SJSA1 (cell line): ENCODE results near the gene AKAP8L. TPM values are rescaled to one million over a fixed set of nuclear protein-coding genes. Genes with fewer than 3 reads are reported as not detected.

Experiments
- DNase-seq, 2 experiments: peaks; one replicate each; pipeline ENCODE4 v3.0.0-alpha.2; 2015 to 2020; ENCODE audit warnings: low spot score in 2 of 2, low read depth in 1 of 2
- H3K27ac ChIP-seq: fragments of 250-450 bp; sonication (Bioruptor Pico); 2 replicates; pipeline ENCODE4 v1.5.1; 2020; ENCODE audit warnings: mild to moderate bottlenecking, moderate library complexity
- H3K27me3 ChIP-seq: fragments of 250-450 bp; sonication (Bioruptor Pico); replicated peaks from 2 replicates; pipeline ENCODE4 v1.5.1; 2020; ENCODE audit warnings: mild to moderate bottlenecking, moderate library complexity
- H3K36me3 ChIP-seq: fragments of 250-450 bp; sonication (Bioruptor Pico); 2 replicates; pipeline ENCODE4 v1.5.1; 2020; ENCODE audit warnings: mild to moderate bottlenecking
- H3K4me1 ChIP-seq: fragments of 250-450 bp; sonication (Bioruptor Pico); replicated peaks from 2 replicates; pipeline ENCODE4 v1.6.1; 2021; ENCODE audit warnings: mild to moderate bottlenecking
- H3K4me3 ChIP-seq: fragments of 250-450 bp; sonication (Bioruptor Pico); 2 replicates; pipeline ENCODE4 v1.5.1; 2020; ENCODE audit warnings: mild to moderate bottlenecking
- H3K9me3 ChIP-seq: fragments of 250-450 bp; sonication (Bioruptor Pico); replicated peaks from 2 replicates; pipeline ENCODE4 v1.5.1; 2020; ENCODE audit warnings: mild to moderate bottlenecking
- total RNA-seq: library from RNA; depleted of rRNA; stranded (reverse); fragments of >200 nt; shearing (Covaris generic); gene quantifications from 2 replicates; pipeline ENCODE4 v1.2.3, GENCODE V29; 2014

AKAP8L gene
- total RNA-seq, 1 experiment from 2014 or later: 82.0 TPM

GRCh38 chr19:15381429-15381828 is 37.4 kb downstream of the AKAP8L start:
- H3K36me3 ChIP-seq: peaks cover 42% of the 10 kb centered on the region
- DNase-seq: no peak
- no peaks in the 10 kb centered on the region for H3K9me3 ChIP-seq
- H3K4me1 ChIP-seq: peaks cover 26% of the 10 kb centered on the region
- no peaks in the 10 kb centered on the region for H3K27me3 ChIP-seq
- H3K27ac ChIP-seq: no peak overlapping the region
- H3K4me3 ChIP-seq: no peak overlapping the region

GRCh38 chr19:15379999-15380647 is 38.7 kb downstream of the AKAP8L start:
- peak overlapping the region; percentile 97 for H3K4me3 ChIP-seq
- peaks cover 46% of the 10 kb centered on the region for H3K36me3 ChIP-seq
- H3K27me3 ChIP-seq: no peaks in the 10 kb centered on the region
- no peaks in the 10 kb centered on the region for H3K9me3 ChIP-seq
- H3K4me1 ChIP-seq: peaks cover 26% of the 10 kb centered on the region
- DNase-seq: no peak
- H3K27ac ChIP-seq: peak overlapping the region; percentile 36

GRCh38 chr19:15379083-15379998 is 39.4 kb downstream of the AKAP8L start, which contains the start of gene AKAP8:
Gene AKAP8 (minus strand): TSS chr19:15379787. CDS start chr19:15379731, 56 bp downstream.
- DNase-seq: peak; percentile 98 to 99
- no peaks in the 10 kb centered on the region for H3K27me3 ChIP-seq
- peak within 1 kb of the TSS; percentile 97 for H3K4me3 ChIP-seq
- H3K9me3 ChIP-seq: no peaks in the 10 kb centered on the region
- peaks cover 26% of the 10 kb centered on the region for H3K4me1 ChIP-seq
- peaks cover 54% of the 10 kb centered on the region for H3K36me3 ChIP-seq
- peak within 1 kb of the TSS; percentile 93 for H3K27ac ChIP-seq

- peaks cover 61% of the 10 kb centered on the region for H3K36me3 ChIP-seq
These were observed 40.2 kb downstream of the AKAP8L start for GRCh38 chr19:15378534-15379082.

GRCh38 chr19:15374796-15375440 is 43.9 kb downstream of the AKAP8L start:
- H3K4me3 ChIP-seq: no peak overlapping the region
- peaks cover 18% of the 10 kb centered on the region for H3K4me1 ChIP-seq
- DNase-seq: no peak
- no peak overlapping the region for H3K27ac ChIP-seq
- peaks cover 75% of the 10 kb centered on the region for H3K36me3 ChIP-seq
- H3K27me3 ChIP-seq: no peaks in the 10 kb centered on the region
- no peaks in the 10 kb centered on the region for H3K9me3 ChIP-seq

More at GRCh38 chr19:15378534-15379082, 40.2 kb downstream of the AKAP8L start:
- Histone ChIP-seq H3K4me1 (peaks cover 26% of the 10 kb centered on the region), H3K27ac (peak overlapping the region; percentile 93), H3K27me3 (no peaks in the 10 kb centered on the region), H3K4me3 (peak overlapping the region; percentile 97), H3K9me3 (no peaks in the 10 kb centered on the region)
- DNase-seq: peak in 1 of 2 experiments; percentile 59

- Histone ChIP-seq H3K27me3 (no peaks in the 10 kb centered on the region), H3K4me1 (peaks cover 18% of the 10 kb centered on the region), H3K27ac (no peak overlapping the region), H3K36me3 (peaks cover 77% of the 10 kb centered on the region), H3K4me3 (no peak overlapping the region), H3K9me3 (no peaks in the 10 kb centered on the region)
- DNase-seq: no peak
These were observed 44.6 kb downstream of the AKAP8L start for GRCh38 chr19:15374105-15374651.

GRCh38 chr19:15373644-15374043 is 45.1 kb downstream of the AKAP8L start:
- DNase-seq: no peak
- H3K9me3 ChIP-seq: no peaks in the 10 kb centered on the region
- H3K36me3 ChIP-seq: peaks cover 79% of the 10 kb centered on the region
- no peaks in the 10 kb centered on the region for H3K27me3 ChIP-seq
- H3K4me3 ChIP-seq: no peak overlapping the region
- peaks cover 18% of the 10 kb centered on the region for H3K4me1 ChIP-seq
- no peak overlapping the region for H3K27ac ChIP-seq

- H3K36me3 ChIP-seq: peaks cover 87% of the 10 kb centered on the region
These were observed 45.9 kb downstream of the AKAP8L start for GRCh38 chr19:15372891-15373301.

GRCh38 chr19:15372470-15372869 is 46.3 kb downstream of the AKAP8L start:
- peaks cover 91% of the 10 kb centered on the region for H3K36me3 ChIP-seq
- no peaks in the 10 kb centered on the region for H3K9me3 ChIP-seq
- no peaks in the 10 kb centered on the region for H3K27me3 ChIP-seq
- H3K4me3 ChIP-seq: no peak overlapping the region
- no peak for DNase-seq
- H3K4me1 ChIP-seq: peaks cover 10% of the 10 kb centered on the region
- H3K27ac ChIP-seq: no peak overlapping the region

More at GRCh38 chr19:15372891-15373301, 45.9 kb downstream of the AKAP8L start:
- no peak overlapping the region for H3K4me3 ChIP-seq
- peaks cover 14% of the 10 kb centered on the region for H3K4me1 ChIP-seq
- no peak for DNase-seq
- no peaks in the 10 kb centered on the region for H3K9me3 ChIP-seq
- H3K27me3 ChIP-seq: no peaks in the 10 kb centered on the region
- no peak overlapping the region for H3K27ac ChIP-seq

- H3K4me1 ChIP-seq: peaks cover 4% of the 10 kb centered on the region
- no peak for DNase-seq
- H3K27me3 ChIP-seq: no peaks in the 10 kb centered on the region
- no peak overlapping the region for H3K4me3 ChIP-seq
- peaks cover 94% of the 10 kb centered on the region for H3K36me3 ChIP-seq
- H3K9me3 ChIP-seq: no peaks in the 10 kb centered on the region
- H3K27ac ChIP-seq: no peak overlapping the region
These were observed 46.9 kb downstream of the AKAP8L start for GRCh38 chr19:15371786-15372380.

- peaks cover 94% of the 10 kb centered on the region for H3K36me3 ChIP-seq
- H3K27ac ChIP-seq: no peak overlapping the region
- H3K27me3 ChIP-seq: no peaks in the 10 kb centered on the region
- no peak overlapping the region for H3K4me3 ChIP-seq
- H3K9me3 ChIP-seq: no peaks in the 10 kb centered on the region
- no peak for DNase-seq
- H3K4me1 ChIP-seq: no peaks in the 10 kb centered on the region
These were observed 47.7 kb downstream of the AKAP8L start for GRCh38 chr19:15371119-15371518.

- Histone ChIP-seq H3K4me3 (no peak overlapping the region), H3K27me3 (no peaks in the 10 kb centered on the region), H3K36me3 (peaks cover 95% of the 10 kb centered on the region), H3K9me3 (no peaks in the 10 kb centered on the region), H3K4me1 (no peaks in the 10 kb centered on the region), H3K27ac (no peak overlapping the region)
- no peak for DNase-seq
These were observed 49.2 kb downstream of the AKAP8L start for GRCh38 chr19:15369594-15369891.
